ENCODE results near the gene PRODH2.

DNA sequence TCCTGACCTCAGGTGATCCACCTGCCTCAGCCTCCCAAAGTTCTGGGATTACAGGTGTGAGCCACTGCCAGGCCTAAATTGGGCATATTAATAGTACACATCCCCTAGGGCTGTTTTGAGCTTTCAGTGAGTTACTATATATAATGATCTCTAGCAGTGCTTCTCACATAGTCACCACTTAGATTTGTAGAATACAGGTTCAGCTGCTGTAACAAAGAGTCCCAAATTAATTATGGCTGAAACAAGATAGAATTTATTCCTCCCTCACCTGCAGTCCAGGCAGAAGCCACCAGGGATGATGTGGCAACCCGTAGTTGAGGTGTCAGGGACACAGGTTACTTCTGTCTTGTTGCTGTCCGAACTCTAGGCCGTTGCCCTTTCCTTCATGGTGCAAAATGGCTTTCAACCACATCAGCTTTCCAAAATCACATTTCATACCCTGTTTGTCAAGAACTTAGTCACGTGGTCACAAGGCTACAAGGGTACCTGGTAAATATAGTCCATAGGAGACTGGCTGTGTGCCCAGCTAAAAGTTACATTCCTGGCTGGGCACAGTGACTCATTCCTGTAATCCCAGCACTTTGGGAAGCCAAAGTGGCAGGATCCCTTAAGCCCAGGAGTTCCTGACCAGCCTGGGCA lies 51.8 kb downstream of the PRODH2 start:
- TF ChIP-seq, protein P1, sequence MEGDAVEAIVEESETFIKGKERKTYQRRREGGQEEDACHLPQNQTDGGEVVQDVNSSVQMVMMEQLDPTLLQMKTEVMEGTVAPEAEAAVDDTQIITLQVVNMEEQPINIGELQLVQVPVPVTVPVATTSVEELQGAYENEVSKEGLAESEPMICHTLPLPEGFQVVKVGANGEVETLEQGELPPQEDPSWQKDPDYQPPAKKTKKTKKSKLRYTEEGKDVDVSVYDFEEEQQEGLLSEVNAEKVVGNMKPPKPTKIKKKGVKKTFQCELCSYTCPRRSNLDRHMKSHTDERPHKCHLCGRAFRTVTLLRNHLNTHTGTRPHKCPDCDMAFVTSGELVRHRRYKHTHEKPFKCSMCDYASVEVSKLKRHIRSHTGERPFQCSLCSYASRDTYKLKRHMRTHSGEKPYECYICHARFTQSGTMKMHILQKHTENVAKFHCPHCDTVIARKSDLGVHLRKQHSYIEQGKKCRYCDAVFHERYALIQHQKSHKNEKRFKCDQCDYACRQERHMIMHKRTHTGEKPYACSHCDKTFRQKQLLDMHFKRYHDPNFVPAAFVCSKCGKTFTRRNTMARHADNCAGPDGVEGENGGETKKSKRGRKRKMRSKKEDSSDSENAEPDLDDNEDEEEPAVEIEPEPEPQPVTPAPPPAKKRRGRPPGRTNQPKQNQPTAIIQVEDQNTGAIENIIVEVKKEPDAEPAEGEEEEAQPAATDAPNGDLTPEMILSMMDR (conservative IDR thresholded peaks at IDR 0.05) = no peak
- no peak for TF ChIP-seq EZH2 (IDR thresholded peaks at IDR 0.05; ENCODE audit: low read depth)
